SK-N-SH treated with all-trans-retinoic acid at 6 μM for 48 hours (cell line): ENCODE results near the gene KRT1.

Experiments
- ATAC-seq: fragments of 200-7000 bp; cut with Tn5 transposase; 3 replicates; pipeline ENCODE4 v1.9.1; 2020; ENCODE audit warnings: mild to moderate bottlenecking, moderate library complexity
- ARNTL ChIP-seq: fragments of 450-650 bp; formaldehyde crosslinking; IDR thresholded peaks from 2 replicates; pipeline ENCODE4 v1.5.0; 2020; ENCODE audit warnings: low read depth, mild to moderate bottlenecking, moderate library complexity, borderline replicate concordance
- BACH2 ChIP-seq: fragments of 250-450 bp; sonication (Bioruptor Pico); IDR thresholded peaks from 2 replicates; pipeline ENCODE4 v1.9.0; 2021; ENCODE audit warnings: mild to moderate bottlenecking, borderline replicate concordance
- CSDC2 ChIP-seq: fragments of 250-450 bp; sonication (Bioruptor Pico); IDR thresholded peaks from 2 replicates; pipeline ENCODE4 v1.5.0; 2020; ENCODE audit warnings: mild to moderate bottlenecking, moderate library complexity
- GLIS3 ChIP-seq: fragments of 250-450 bp; sonication (Bioruptor Pico); IDR thresholded peaks from 2 replicates; pipeline ENCODE4 v1.5.0; 2020; ENCODE audit warnings: mild to moderate bottlenecking, moderate library complexity
- ISL1 ChIP-seq: fragments of 250-450 bp; sonication (Bioruptor Pico); IDR thresholded peaks from 2 replicates; pipeline ENCODE4 v2.1.2; 2022; ENCODE audit warnings: mild to moderate bottlenecking, moderate library complexity
- OSR1 ChIP-seq: fragments of 250-450 bp; sonication (Bioruptor Pico); IDR thresholded peaks from 2 replicates; pipeline ENCODE4 v1.8.0; 2022; ENCODE audit warnings: moderate library complexity, mild to moderate bottlenecking, inconsistent platforms
- PATZ1 ChIP-seq: fragments of 250-450 bp; sonication (Bioruptor Pico); IDR thresholded peaks from 2 replicates; pipeline ENCODE4 v1.8.0; 2020; ENCODE audit warnings: mild to moderate bottlenecking, moderate library complexity, borderline replicate concordance
- POU6F1 ChIP-seq: fragments of 250-450 bp; sonication (Bioruptor Pico); IDR thresholded peaks from 2 replicates; pipeline ENCODE4 v1.8.0; 2021; ENCODE audit warnings: low read depth, mild to moderate bottlenecking, moderate library complexity, borderline replicate concordance
- RARB ChIP-seq: fragments of 250-450 bp; sonication (Bioruptor Pico); IDR thresholded peaks from 2 replicates; pipeline ENCODE4 v1.8.0; 2021; ENCODE audit warnings: mild to moderate bottlenecking, moderate library complexity
- SNAI2 ChIP-seq: fragments of 250-450 bp; sonication (Bioruptor Pico); IDR thresholded peaks from 2 replicates; pipeline ENCODE4 v1.5.0; 2020; ENCODE audit warnings: mild to moderate bottlenecking, moderate library complexity
- TCF4 ChIP-seq: fragments of 250-450 bp; sonication (Bioruptor Pico); IDR thresholded peaks from 2 replicates; pipeline ENCODE4 v1.8.0; 2021; ENCODE audit warnings: mild to moderate bottlenecking, moderate library complexity, borderline replicate concordance
- TOX ChIP-seq: fragments of 250-450 bp; sonication (Bioruptor Pico); IDR thresholded peaks from 2 replicates; pipeline ENCODE4 v1.8.0; 2021; ENCODE audit warnings: mild to moderate bottlenecking, moderate library complexity, borderline replicate concordance
- TSHZ2 ChIP-seq: fragments of 250-450 bp; sonication (Bioruptor Pico); IDR thresholded peaks from 2 replicates; pipeline ENCODE4 v1.5.0; 2020; ENCODE audit warnings: mild to moderate bottlenecking, moderate library complexity
- ZC3H10 ChIP-seq: fragments of 250-450 bp; sonication (Bioruptor Pico); IDR thresholded peaks from 2 replicates; pipeline ENCODE4 v1.5.1; 2021; ENCODE audit warnings: mild to moderate bottlenecking, moderate library complexity
- ZFP3 ChIP-seq: fragments of 250-450 bp; sonication (Bioruptor Pico); IDR thresholded peaks from 2 replicates; pipeline ENCODE4 v1.5.0; 2020; ENCODE audit warnings: mild to moderate bottlenecking, moderate library complexity
- ZFP30 ChIP-seq: fragments of 450-650 bp; formaldehyde crosslinking; IDR thresholded peaks from 2 replicates; pipeline ENCODE4 v1.5.0; 2022; ENCODE audit warnings: mild to moderate bottlenecking, moderate library complexity
- ZNF565 ChIP-seq: fragments of 450-650 bp; formaldehyde crosslinking; conservative IDR thresholded peaks from 2 replicates; pipeline ENCODE4 v1.5.0; 2020; ENCODE audit warnings: low read depth, mild to moderate bottlenecking, moderate library complexity
- ZNF70 ChIP-seq: fragments of 450-650 bp; formaldehyde crosslinking; IDR thresholded peaks from 2 replicates; pipeline ENCODE4 v1.5.0; 2020; ENCODE audit warnings: mild to moderate bottlenecking, moderate library complexity
- ZNF8 ChIP-seq: fragments of 450-650 bp; formaldehyde crosslinking; IDR thresholded peaks from 2 replicates; pipeline ENCODE4 v1.5.0; 2020; ENCODE audit warnings: mild to moderate bottlenecking, moderate library complexity
- TF ChIP-seq, protein P1 (sequence below): fragments of 250-450 bp; sonication (Bioruptor Pico); IDR thresholded peaks from 2 replicates; pipeline ENCODE4 v1.5.1; 2020; ENCODE audit warnings: low read depth, mild to moderate bottlenecking, moderate library complexity
- TF ChIP-seq, protein P2 (sequence below): fragments of 250-450 bp; sonication (Bioruptor Pico); IDR thresholded peaks from 2 replicates; pipeline ENCODE4 v1.5.1; 2021; ENCODE audit warnings: mild to moderate bottlenecking, moderate library complexity

Gene KRT1

GRCh38 chr12:52686756-52687487 lies 6.7 kb upstream of the KRT1 start:
- no peak for ATAC-seq
- TF ChIP-seq ZC3H10 (CRISPR knock-in tag) (no peak), GLIS3 (CRISPR knock-in tag) (no peak), TSHZ2 (CRISPR knock-in tag) (no peak), TCF4 (CRISPR knock-in tag) (no peak), POU6F1 (CRISPR knock-in tag) (no peak), CSDC2 (CRISPR knock-in tag) (no peak), RARB (CRISPR knock-in tag) (no peak), ISL1 (CRISPR knock-in tag) (no peak), PATZ1 (CRISPR knock-in tag) (no peak), ZNF565 (no peak), SNAI2 (CRISPR knock-in tag) (no peak), OSR1 (CRISPR knock-in tag) (no peak), TOX (CRISPR knock-in tag) (no peak), ZFP3 (CRISPR knock-in tag) (no peak), ZNF70 (CRISPR knock-in tag) (no peak), ZNF8 (CRISPR knock-in tag) (no peak), ARNTL (CRISPR knock-in tag) (no peak)
- TF ChIP-seq, protein P1, sequence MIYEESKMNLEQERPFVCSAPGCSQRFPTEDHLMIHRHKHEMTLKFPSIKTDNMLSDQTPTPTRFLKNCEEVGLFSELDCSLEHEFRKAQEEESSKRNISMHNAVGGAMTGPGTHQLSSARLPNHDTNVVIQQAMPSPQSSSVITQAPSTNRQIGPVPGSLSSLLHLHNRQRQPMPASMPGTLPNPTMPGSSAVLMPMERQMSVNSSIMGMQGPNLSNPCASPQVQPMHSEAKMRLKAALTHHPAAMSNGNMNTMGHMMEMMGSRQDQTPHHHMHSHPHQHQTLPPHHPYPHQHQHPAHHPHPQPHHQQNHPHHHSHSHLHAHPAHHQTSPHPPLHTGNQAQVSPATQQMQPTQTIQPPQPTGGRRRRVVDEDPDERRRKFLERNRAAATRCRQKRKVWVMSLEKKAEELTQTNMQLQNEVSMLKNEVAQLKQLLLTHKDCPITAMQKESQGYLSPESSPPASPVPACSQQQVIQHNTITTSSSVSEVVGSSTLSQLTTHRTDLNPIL (CRISPR knock-in tag), result no peak
- TF ChIP-seq, protein P2, sequence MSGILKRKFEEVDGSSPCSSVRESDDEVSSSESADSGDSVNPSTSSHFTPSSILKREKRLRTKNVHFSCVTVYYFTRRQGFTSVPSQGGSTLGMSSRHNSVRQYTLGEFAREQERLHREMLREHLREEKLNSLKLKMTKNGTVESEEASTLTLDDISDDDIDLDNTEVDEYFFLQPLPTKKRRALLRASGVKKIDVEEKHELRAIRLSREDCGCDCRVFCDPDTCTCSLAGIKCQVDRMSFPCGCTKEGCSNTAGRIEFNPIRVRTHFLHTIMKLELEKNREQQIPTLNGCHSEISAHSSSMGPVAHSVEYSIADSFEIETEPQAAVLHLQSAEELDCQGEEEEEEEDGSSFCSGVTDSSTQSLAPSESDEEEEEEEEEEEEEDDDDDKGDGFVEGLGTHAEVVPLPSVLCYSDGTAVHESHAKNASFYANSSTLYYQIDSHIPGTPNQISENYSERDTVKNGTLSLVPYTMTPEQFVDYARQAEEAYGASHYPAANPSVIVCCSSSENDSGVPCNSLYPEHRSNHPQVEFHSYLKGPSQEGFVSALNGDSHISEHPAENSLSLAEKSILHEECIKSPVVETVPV (CRISPR knock-in tag), result no peak

DNA sequence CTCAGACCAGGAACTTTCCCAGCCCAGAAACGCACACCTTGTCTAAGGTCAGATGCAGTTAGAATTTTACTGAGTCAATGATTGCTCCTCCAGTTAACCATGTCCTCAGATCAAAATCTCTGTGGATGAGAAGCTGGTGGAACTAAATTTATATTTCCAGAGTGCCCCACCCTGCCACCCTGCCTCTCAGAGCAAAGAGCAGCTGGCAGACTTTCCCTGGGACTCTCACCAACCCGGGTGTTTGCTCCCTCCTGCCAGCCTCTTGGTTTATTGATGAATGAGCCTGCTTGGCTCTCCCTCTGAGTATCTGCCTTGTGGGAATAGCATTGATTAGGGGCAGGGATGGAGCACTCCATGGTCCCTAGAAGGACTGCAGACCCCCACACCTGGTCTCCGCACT lies 5.9 kb upstream of the KRT1 start:
- no peak for TF ChIP-seq ZNF565
- TF ChIP-seq ZFP30 (CRISPR knock-in tag), result no peak
- no peak for TF ChIP-seq BACH2 (CRISPR knock-in tag)
- no peak for TF ChIP-seq TCF4 (CRISPR knock-in tag)
- ATAC-seq, result no peak

- no peak for ATAC-seq
- TF ChIP-seq RARB (CRISPR knock-in tag) (no peak), ZFP3 (CRISPR knock-in tag) (no peak), PATZ1 (CRISPR knock-in tag) (no peak), ISL1 (CRISPR knock-in tag) (no peak), ZNF565 (no peak)
These were observed 5.2 kb upstream of the KRT1 start for GRCh38 chr12:52685406-52685890.
